K562 (cell line): Measurements from ENCODE around the gene HSPA1B. TPM values are rescaled to one million over a fixed set of nuclear protein-coding genes. Genes with fewer than 3 reads are reported as not detected.
A peak's percentile ranks its signal among the peaks of the same experiment; 100 is the strongest.

ENCODE experiments used
- ARID3A ChIP-seq: IDR thresholded peaks from 2 replicates; pipeline ENCODE4 v1.6.1; 2012; ENCODE audit warnings: low read depth, low read length, improper control_type of control experiment, borderline replicate concordance
- ASH1L ChIP-seq: fragments of 450-650 bp; IDR thresholded peaks from 2 replicates; pipeline ENCODE4 v1.6.1; 2018; ENCODE audit warnings: borderline replicate concordance, mild to moderate bottlenecking, low read depth; ENCODE audit not compliant: partially characterized antibody
- CHD1 ChIP-seq: fragments of 200-600 bp; sonication (generic); IDR thresholded peaks from one replicate; pipeline ENCODE4 v1.6.1; 2012; ENCODE audit warnings: mild to moderate bottlenecking, moderate library complexity, low read length, inconsistent platforms
- EGR1 ChIP-seq: fragments of 450-650 bp; conservative IDR thresholded peaks from 2 replicates; pipeline ENCODE4 v1.6.1; 2017; ENCODE audit warnings: mild to moderate bottlenecking
- HMG20B ChIP-seq: fragments of 250-450 bp; sonication (Bioruptor Pico); IDR thresholded peaks from 2 replicates; pipeline ENCODE4 v1.5.0; 2021; ENCODE audit warnings: mild to moderate bottlenecking
- MCM7 ChIP-seq, 2 experiments: fragments of 450-650 bp; IDR thresholded peaks; 2 replicates each; pipeline ENCODE4 v1.6.1; 2016 to 2018
- PBX2 ChIP-seq, 2 experiments: IDR thresholded peaks in 1 of 2; conservative IDR thresholded peaks in 1 of 2; 2 replicates each; pipeline ENCODE4 v1.6.1; 2016; ENCODE audit warnings: low read depth in 2 of 2, mild to moderate bottlenecking in 1 of 2, missing compliant biosample characterization in 1 of 2, missing genetic modification characterization in 1 of 2, moderate library complexity in 1 of 2
- PCBP2 ChIP-seq: fragments of 200-400 bp; formaldehyde crosslinking; IDR thresholded peaks from 2 replicates; pipeline ENCODE4 v1.6.1; 2018; ENCODE audit warnings: low read length, low read depth, mild to moderate bottlenecking, moderate library complexity; ENCODE audit not compliant: poor library complexity, severe bottlenecking
- PPARD ChIP-seq: fragments of 250-450 bp; sonication (Bioruptor Pico); IDR thresholded peaks from 2 replicates; pipeline ENCODE4 v1.8.0; 2022; ENCODE audit warnings: inconsistent platforms, mild to moderate bottlenecking, moderate library complexity
- RB1 ChIP-seq: fragments of 450-650 bp; IDR thresholded peaks from 2 replicates; pipeline ENCODE4 v1.6.1; 2017; ENCODE audit warnings: low read depth, mild to moderate bottlenecking
- SMAD1 ChIP-seq: fragments of 150-350 bp; IDR thresholded peaks from 2 replicates; pipeline ENCODE4 v1.6.1; 2014; ENCODE audit warnings: low read length, low read depth; ENCODE audit not compliant: partially characterized antibody
- SMAD4 ChIP-seq: fragments of 250-450 bp; sonication (Bioruptor Pico); conservative IDR thresholded peaks from 2 replicates; pipeline ENCODE4 v1.8.0; 2021; ENCODE audit warnings: inconsistent platforms, mild to moderate bottlenecking, moderate library complexity
- SP1 ChIP-seq: sonication (generic); formaldehyde crosslinking; IDR thresholded peaks from 2 replicates; pipeline ENCODE4 v1.8.1; 2022; ENCODE audit warnings: mild to moderate bottlenecking, missing genetic modification reagents
- TARDBP ChIP-seq: fragments of 450-650 bp; IDR thresholded peaks from 2 replicates; pipeline ENCODE4 v1.6.1; 2016
- THRB ChIP-seq: fragments of 450-650 bp; formaldehyde crosslinking; conservative IDR thresholded peaks from 2 replicates; pipeline ENCODE4 v1.4.0; 2022; ENCODE audit warnings: mild to moderate bottlenecking, missing genetic modification characterization
- ZHX1 ChIP-seq: fragments of 150-350 bp; conservative IDR thresholded peaks from 2 replicates; pipeline ENCODE4 v1.6.1; 2014; ENCODE audit warnings: low read length
- ZNF274 ChIP-seq: IDR thresholded peaks from 2 replicates; pipeline ENCODE4 v1.6.1; 2011; ENCODE audit warnings: low read depth, mild to moderate bottlenecking, low read length, moderate library complexity, borderline replicate concordance
- ZNF586 ChIP-seq: fragments of 450-650 bp; formaldehyde crosslinking; conservative IDR thresholded peaks from 2 replicates; pipeline ENCODE4 v1.4.0; 2020; ENCODE audit warnings: mild to moderate bottlenecking, moderate library complexity
- ZZZ3 ChIP-seq: fragments of 450-650 bp; IDR thresholded peaks from 2 replicates; pipeline ENCODE4 v1.6.1; 2016; ENCODE audit warnings: antibody characterized with exemption, mild to moderate bottlenecking, moderate library complexity
- polyA plus RNA-seq, 8 experiments: library from polyadenylated mRNA; depleted of rRNA in 4 of 8; stranded (reverse) in 5 of 8; unstranded in 3 of 8; fragments of >200 nt; fragmentation: Nextera tagmentation in 2 of 8; fragmentation: Illumina TruSeq in 1 of 8; extraction: Ambion mirVana in 2 of 8; extraction: Trizol in 1 of 8; gene quantifications; 2 replicates each; pipeline versions ENCODE4 v1.2.1 to v1.2.3, GENCODE V29; 2011 to 2014; ENCODE audit warnings: inconsistent platforms in 1 of 8, missing spikeins in 1 of 8
- total RNA-seq, 7 experiments: library from RNA; depleted of rRNA in 6 of 7; stranded (reverse); fragments of >200 nt in 6 of 7; fragmentation: Illumina TruSeq in 2 of 7; extraction: Trizol in 2 of 7; gene quantifications; 2 replicates each; pipeline versions ENCODE4 v1.2.1 to v1.2.3, GENCODE V29; 2011 to 2021; ENCODE audit warnings: low replicate concordance in 1 of 7

HSPA1B gene
- total and polyA plus RNA-seq, 9 of the 15 experiments (the other 6 are each of a cell fraction or from before 2014, with no cell fraction given) = 0.27 to 227 (median 51.2) TPM

GRCh38 chr6:31834367-31835250, 7.1 kb downstream of the HSPA1B start (continued):
- TF ChIP-seq PCBP2 (no peak), ZHX1 (peak; percentile 86; the same call in 1 of the 2 replicates), HMG20B (CRISPR knock-in tag) (peak; percentile 92), EGR1 (no peak), TARDBP (peak; percentile 61; the same call in 1 of the 2 replicates), PBX2 (CRISPR knock-in tag; IDR thresholded peaks at IDR 0.05; ENCODE audit: low read depth) (no peak), PBX2 (tag; conservative IDR thresholded peaks at IDR 0.05; ENCODE audit: low read depth) (no peak), ZNF586 (CRISPR knock-in tag) (peak; percentile 38; the same call in 1 of the 2 replicates), THRB (CRISPR knock-in tag) (peak; percentile 96), ZNF274 (no peak), RB1 (no peak), MCM7 (IDR thresholded peaks at IDR 0.05) (no peak), ARID3A (peak; percentile 66; the same call in 1 of the 2 replicates), CHD1 (peak; percentile 99), SP1 (CRISPR knock-in tag) (peak; percentile 95), SMAD4 (peak; percentile 97), ASH1L (peak; percentile 67), PPARD (no peak), ZZZ3 (no peak), SMAD1 (peak; percentile 96)
